Liver (tissue), 9 donors: ENCODE measurements around the gene KCNJ5. TPM values are rescaled to one million over a fixed set of nuclear protein-coding genes. Genes with fewer than 3 reads are reported as not detected.

Experiments used
- DNase-seq: peaks from one replicate; pipeline ENCODE4 v3.0.0-alpha.2; 2017; ENCODE audit warnings: low spot score
- H3K27ac ChIP-seq, 2 donors: one replicate each; pipeline ENCODE4 v1.7.0; 2013; ENCODE audit warnings: inconsistent platforms in 2 of 2, low read length in 2 of 2, control low read depth in 1 of 2, low read depth in 1 of 2, mild to moderate bottlenecking in 1 of 2
- H3K27me3 ChIP-seq, 4 donors: one replicate each; pipeline versions ENCODE4 v1.6.1 to v1.7.0; 2013; ENCODE audit warnings: low read length in 3 of 4, inconsistent platforms in 1 of 4, mild to moderate bottlenecking in 1 of 4, moderate library complexity in 1 of 4; ENCODE audit not compliant: control insufficient read depth in 4 of 4, insufficient read depth in 4 of 4
- H3K36me3 ChIP-seq, 4 donors: one replicate each; pipeline versions ENCODE4 v1.6.1 to v1.7.0; 2013; ENCODE audit warnings: low read length in 3 of 4, mild to moderate bottlenecking in 3 of 4, low read depth in 1 of 4, moderate library complexity in 1 of 4; ENCODE audit not compliant: control insufficient read depth in 4 of 4, insufficient read depth in 3 of 4
- H3K4me1 ChIP-seq, 4 donors: one replicate each; pipeline versions ENCODE4 v1.6.1 to v1.7.0; 2013; ENCODE audit warnings: low read length in 3 of 4, mild to moderate bottlenecking in 3 of 4, moderate library complexity in 1 of 4; ENCODE audit not compliant: control insufficient read depth in 4 of 4, insufficient read depth in 4 of 4
- H3K4me3 ChIP-seq, 3 donors: one replicate each; pipeline versions ENCODE4 v1.6.1 to v1.7.0; 2013; ENCODE audit warnings: low read length in 3 of 3, control low read depth in 1 of 3, low read depth in 1 of 3, mild to moderate bottlenecking in 1 of 3
- H3K9ac ChIP-seq, 2 donors: one replicate each; pipeline ENCODE4 v1.7.0; 2013; ENCODE audit warnings: low read length in 2 of 2, mild to moderate bottlenecking in 2 of 2, moderate library complexity in 2 of 2, control low read depth in 1 of 2, low read depth in 1 of 2
- H3K9me3 ChIP-seq, 4 donors: one replicate each; pipeline versions ENCODE4 v1.6.1 to v1.7.0; 2013; ENCODE audit warnings: low read length in 3 of 4; ENCODE audit not compliant: control insufficient read depth in 4 of 4
- ATF3 ChIP-seq: IDR thresholded peaks from 2 replicates; pipeline ENCODE4 v1.6.1; 2016; ENCODE audit warnings: antibody characterized with exemption
- CTCF ChIP-seq: fragments of 150-350 bp; IDR thresholded peaks from 2 replicates; pipeline ENCODE4 v1.5.1; 2017; ENCODE audit warnings: improper control_type of control experiment, low read depth, low read length; ENCODE audit not compliant: missing input control
- EGR1 ChIP-seq, 2 donors: IDR thresholded peaks; 2 replicates each; pipeline ENCODE4 v1.6.1; 2016 to 2018; ENCODE audit warnings: antibody characterized with exemption in 2 of 2, low read depth in 2 of 2
- FOXA1 ChIP-seq: IDR thresholded peaks from 2 replicates; pipeline ENCODE4 v1.6.1; 2016; ENCODE audit warnings: antibody characterized with exemption
- GABPA ChIP-seq, 2 donors: IDR thresholded peaks in 1 of 2; conservative IDR thresholded peaks in 1 of 2; 2 replicates each; pipeline ENCODE4 v1.6.1; 2016; ENCODE audit warnings: antibody characterized with exemption in 2 of 2, mild to moderate bottlenecking in 1 of 2, moderate library complexity in 1 of 2
- HNF4A ChIP-seq, 2 donors: conservative IDR thresholded peaks; 2 replicates each; pipeline ENCODE4 v1.6.1; 2016; ENCODE audit warnings: antibody characterized with exemption in 2 of 2, mild to moderate bottlenecking in 2 of 2
- HNF4G ChIP-seq: IDR thresholded peaks from 2 replicates; pipeline ENCODE4 v1.6.1; 2016; ENCODE audit warnings: antibody characterized with exemption
- JUND ChIP-seq, 2 donors: IDR thresholded peaks; 2 replicates each; pipeline ENCODE4 v1.6.1; 2016; ENCODE audit warnings: antibody characterized with exemption in 2 of 2
- MAX ChIP-seq: IDR thresholded peaks from 2 replicates; pipeline ENCODE4 v1.6.1; 2016; ENCODE audit warnings: antibody characterized with exemption
- NR2F2 ChIP-seq: IDR thresholded peaks from 2 replicates; pipeline ENCODE4 v1.6.1; 2016; ENCODE audit warnings: antibody characterized with exemption
- RAD21 ChIP-seq, 2 donors: IDR thresholded peaks; 2 replicates each; pipeline ENCODE4 v1.6.1; 2016; ENCODE audit warnings: antibody characterized with exemption in 2 of 2, mild to moderate bottlenecking in 2 of 2
- REST ChIP-seq: IDR thresholded peaks from 2 replicates; pipeline ENCODE4 v1.6.1; 2016; ENCODE audit warnings: antibody characterized with exemption, mild to moderate bottlenecking
- RXRA ChIP-seq, 2 donors: IDR thresholded peaks; 2 replicates each; pipeline ENCODE4 v1.6.1; 2017 to 2018; ENCODE audit warnings: antibody characterized with exemption in 2 of 2, mild to moderate bottlenecking in 1 of 2
- SP1 ChIP-seq: IDR thresholded peaks from 2 replicates; pipeline ENCODE4 v1.6.1; 2018; ENCODE audit warnings: antibody characterized with exemption, mild to moderate bottlenecking
- TAF1 ChIP-seq: conservative IDR thresholded peaks from 2 replicates; pipeline ENCODE4 v1.6.1; 2016; ENCODE audit warnings: antibody characterized with exemption, mild to moderate bottlenecking
- YY1 ChIP-seq: IDR thresholded peaks from 2 replicates; pipeline ENCODE4 v1.6.1; 2016; ENCODE audit warnings: antibody characterized with exemption, mild to moderate bottlenecking
- ZBTB33 ChIP-seq: IDR thresholded peaks from 2 replicates; pipeline ENCODE4 v1.6.1; 2016; ENCODE audit warnings: antibody characterized with exemption
- WGBS: extraction: QIAGEN DNeasy Blood & Tissue Kit; methylation state at CpG from one replicate; pipeline ENCODE4 v1.1.7; 2013; 5-methylcytosine and 5-hydroxymethylcytosine counted together
- polyA plus RNA-seq, 2 donors: library from polyadenylated mRNA; stranded (reverse) in 1 of 2; unstranded in 1 of 2; fragments of 200-250 nt in 1 of 2; fragments of >200 nt in 1 of 2; fragmentation: Nextera tagmentation in 1 of 2; extraction: Ambion mirVana in 1 of 2; gene quantifications; one replicate each; pipeline versions ENCODE4 v1.2.1 to v1.2.3, GENCODE V29; 2013 to 2015
- total RNA-seq, 2 donors: library from RNA; depleted of rRNA; stranded (reverse); fragments of >200 nt; gene quantifications; one replicate each; pipeline ENCODE4 v1.2.3, GENCODE V29; 2014
- donor health status: healthy.
- donor health status: healthy.
- donor health status: healthy.
- donor health status: healthy.
- donor health status: healthy.

KCNJ5 gene
- total and polyA plus RNA-seq, 4 donors: 0.04 to 0.08 (median 0.06) TPM

GRCh38 chr11:128868841-128869671 lies 22.1 kb upstream of the KCNJ5 start:
- no peak for DNase-seq
- 96% methylated on average over 10 of the region's 10 CpGs for WGBS
- TF ChIP-seq CTCF (no peak), YY1 (no peak), SP1 (no peak), ATF3 (no peak), HNF4A (conservative IDR thresholded peaks at IDR 0.05) (no peak), MAX (no peak), ZBTB33 (no peak), NR2F2 (no peak), EGR1 (IDR thresholded peaks at IDR 0.05; ENCODE audit: low read depth in 2 of 2) (no peak), RAD21 (IDR thresholded peaks at IDR 0.05) (no peak), JUND (IDR thresholded peaks at IDR 0.05) (no peak), HNF4G (no peak), TAF1 (no peak), GABPA (IDR thresholded peaks at IDR 0.05 in 1 of 2, conservative IDR thresholded peaks at IDR 0.05 in 1 of 2) (no peak), FOXA1 (no peak)
- H3K27ac ChIP-seq: no peak overlapping the region
- no peaks in the 10 kb centered on the region for H3K36me3 ChIP-seq
- H3K9ac ChIP-seq: no peak overlapping the region
- no peak overlapping the region for H3K4me3 ChIP-seq
- no peaks in the 10 kb centered on the region for H3K4me1 ChIP-seq
- no peaks in the 10 kb centered on the region for H3K9me3 ChIP-seq
- no peaks in the 10 kb centered on the region for H3K27me3 ChIP-seq

- Histone ChIP-seq H3K4me3 (no peak overlapping the region), H3K9me3 (no peaks in the 10 kb centered on the region), H3K36me3 (no peaks in the 10 kb centered on the region), H3K4me1 (no peaks in the 10 kb centered on the region), H3K9ac (no peak overlapping the region), H3K27ac (no peak overlapping the region), H3K27me3 (no peaks in the 10 kb centered on the region)
- DNase-seq: no peak
- WGBS: 77% methylated on average over 6 of the region's 6 CpGs
- TF ChIP-seq ATF3 (no peak), CTCF (no peak), JUND (IDR thresholded peaks at IDR 0.05) (no peak), HNF4A (conservative IDR thresholded peaks at IDR 0.05) (no peak), HNF4G (no peak), RXRA (IDR thresholded peaks at IDR 0.05) (no peak), TAF1 (no peak), FOXA1 (no peak), REST (no peak), MAX (no peak), ZBTB33 (no peak), SP1 (no peak)
Measured at GRCh38 chr11:128871168-128871610, 20.0 kb upstream of the KCNJ5 start.
